ENCODE measurements around the gene CCDC142.

Gene CCDC142

GRCh38 chr2:74524955-74525716 lies 42.3 kb upstream of the CCDC142 start:
- H3K4me3 ChIP-seq (ENCODE audit: low read depth, low read length), result no peak overlapping the region

GRCh38 chr2:74524005-74524404 lies 41.2 kb upstream of the CCDC142 start:
- no peaks in the 10 kb centered on the region for H3K9me3 ChIP-seq (ENCODE audit: control insufficient read depth, insufficient read depth, low read length)
- H3K36me3 ChIP-seq (ENCODE audit: control insufficient read depth, insufficient read depth, low read length), result peaks cover 17% of the 10 kb centered on the region
- no peak overlapping the region for H3K9ac ChIP-seq (ENCODE audit: low read depth, low read length)
- peaks cover 3% of the 10 kb centered on the region for H3K4me1 ChIP-seq (ENCODE audit: control insufficient read depth, insufficient read depth, low read length)
- H3K27me3 ChIP-seq (ENCODE audit: control insufficient read depth, insufficient read depth, low read length), result peaks cover 45% of the 10 kb centered on the region
- H3K4me3 ChIP-seq (ENCODE audit: low read depth, low read length), result no peak overlapping the region

More at GRCh38 chr2:74524955-74525716, 42.3 kb upstream of the CCDC142 start:
- Histone ChIP-seq H3K27me3 (ENCODE audit: control insufficient read depth, insufficient read depth, low read length) (peaks cover 34% of the 10 kb centered on the region), H3K9me3 (ENCODE audit: control insufficient read depth, insufficient read depth, low read length) (no peaks in the 10 kb centered on the region), H3K36me3 (ENCODE audit: control insufficient read depth, insufficient read depth, low read length) (peaks cover 17% of the 10 kb centered on the region), H3K4me1 (ENCODE audit: control insufficient read depth, insufficient read depth, low read length) (peaks cover 3% of the 10 kb centered on the region), H3K9ac (ENCODE audit: low read depth, low read length) (no peak overlapping the region)

- no peak overlapping the region for H3K4me3 ChIP-seq (ENCODE audit: low read depth, low read length)
- H3K27me3 ChIP-seq (ENCODE audit: control insufficient read depth, insufficient read depth, low read length), result peaks cover 60% of the 10 kb centered on the region
- H3K9ac ChIP-seq (ENCODE audit: low read depth, low read length), result no peak overlapping the region
- no peaks in the 10 kb centered on the region for H3K9me3 ChIP-seq (ENCODE audit: control insufficient read depth, insufficient read depth, low read length)
- peaks cover 13% of the 10 kb centered on the region for H3K36me3 ChIP-seq (ENCODE audit: control insufficient read depth, insufficient read depth, low read length)
- no peaks in the 10 kb centered on the region for H3K4me1 ChIP-seq (ENCODE audit: control insufficient read depth, insufficient read depth, low read length)
Measured at GRCh38 chr2:74522516-74522915, 39.7 kb upstream of the CCDC142 start.

GRCh38 chr2:74516650-74517049 lies 33.9 kb upstream of the CCDC142 start:
- peaks cover 95% of the 10 kb centered on the region for H3K27me3 ChIP-seq (ENCODE audit: control insufficient read depth, insufficient read depth, low read length)
- no peak overlapping the region for H3K9ac ChIP-seq (ENCODE audit: low read depth, low read length)
- H3K4me3 ChIP-seq (ENCODE audit: low read depth, low read length), result peak overlapping the region; percentile 49
- H3K9me3 ChIP-seq (ENCODE audit: control insufficient read depth, insufficient read depth, low read length), result peaks cover 6% of the 10 kb centered on the region
- H3K4me1 ChIP-seq (ENCODE audit: control insufficient read depth, insufficient read depth, low read length), result no peaks in the 10 kb centered on the region
- H3K36me3 ChIP-seq (ENCODE audit: control insufficient read depth, insufficient read depth, low read length), result no peaks in the 10 kb centered on the region

- Histone ChIP-seq H3K9ac (ENCODE audit: low read depth, low read length) (no peak overlapping the region), H3K4me3 (ENCODE audit: low read depth, low read length) (peak overlapping the region; percentile 49), H3K36me3 (ENCODE audit: control insufficient read depth, insufficient read depth, low read length) (no peaks in the 10 kb centered on the region), H3K27me3 (ENCODE audit: control insufficient read depth, insufficient read depth, low read length) (peaks cover 98% of the 10 kb centered on the region), H3K9me3 (ENCODE audit: control insufficient read depth, insufficient read depth, low read length) (peaks cover 6% of the 10 kb centered on the region), H3K4me1 (ENCODE audit: control insufficient read depth, insufficient read depth, low read length) (no peaks in the 10 kb centered on the region)
Measured at GRCh38 chr2:74515981-74516633, 33.3 kb upstream of the CCDC142 start.

DNA sequence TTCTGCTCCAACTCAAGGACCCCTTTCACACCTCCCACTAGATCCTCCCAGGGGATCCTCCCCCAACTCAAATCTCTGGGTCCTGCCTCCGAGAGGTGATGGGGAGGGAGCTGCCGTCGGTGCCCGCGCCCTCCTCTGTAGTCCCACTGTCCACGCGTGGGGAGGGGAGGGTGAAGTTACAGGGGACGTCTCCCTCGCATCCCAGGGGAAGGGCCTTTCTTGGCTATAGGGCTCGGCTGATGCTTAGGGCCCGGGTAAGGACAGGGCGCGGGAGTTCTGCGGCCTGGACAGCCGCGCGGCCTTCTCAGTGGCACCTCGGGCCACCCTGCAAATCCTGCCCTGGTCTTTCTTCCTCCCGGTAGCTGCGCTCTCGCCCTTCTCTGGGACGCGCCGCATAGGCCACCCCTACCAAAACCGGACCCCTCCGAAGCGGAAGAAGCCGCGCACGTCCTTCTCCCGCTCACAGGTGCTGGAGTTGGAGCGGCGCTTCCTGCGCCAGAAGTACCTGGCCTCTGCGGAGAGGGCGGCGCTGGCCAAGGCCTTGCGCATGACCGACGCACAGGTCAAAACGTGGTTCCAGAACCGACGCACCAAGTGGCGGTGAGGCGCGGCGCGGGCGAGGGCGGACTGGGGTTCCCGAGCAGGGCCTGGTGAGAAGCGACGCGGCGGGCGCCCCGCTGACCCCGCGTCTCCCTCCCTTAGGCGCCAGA lies 32.6 kb upstream of the CCDC142 start:
- no peaks in the 10 kb centered on the region for H3K4me1 ChIP-seq (ENCODE audit: control insufficient read depth, insufficient read depth, low read length)
- peaks cover 6% of the 10 kb centered on the region for H3K9me3 ChIP-seq (ENCODE audit: control insufficient read depth, insufficient read depth, low read length)
- peaks cover 99% of the 10 kb centered on the region for H3K27me3 ChIP-seq (ENCODE audit: control insufficient read depth, insufficient read depth, low read length)
- no peak overlapping the region for H3K9ac ChIP-seq (ENCODE audit: low read depth, low read length)
- H3K4me3 ChIP-seq (ENCODE audit: low read depth, low read length), result peak overlapping the region; percentile 49
- H3K36me3 ChIP-seq (ENCODE audit: control insufficient read depth, insufficient read depth, low read length), result no peaks in the 10 kb centered on the region

- H3K9me3 ChIP-seq (ENCODE audit: control insufficient read depth, insufficient read depth, low read length), result peaks cover 6% of the 10 kb centered on the region
- H3K4me1 ChIP-seq (ENCODE audit: control insufficient read depth, insufficient read depth, low read length), result no peaks in the 10 kb centered on the region
- H3K36me3 ChIP-seq (ENCODE audit: control insufficient read depth, insufficient read depth, low read length), result no peaks in the 10 kb centered on the region
- peak within 1 kb of the TSS; percentile 52 for H3K4me3 ChIP-seq (ENCODE audit: low read depth, low read length)
- no peak within 1 kb of the TSS for H3K9ac ChIP-seq (ENCODE audit: low read depth, low read length)
- peaks cover 99% of the 10 kb centered on the region for H3K27me3 ChIP-seq (ENCODE audit: control insufficient read depth, insufficient read depth, low read length)
Measured at GRCh38 chr2:74514368-74515270, 31.8 kb upstream of the CCDC142 start, which contains the start of gene TLX2. TSS of gene TLX2 (plus strand) at chr2:74514450. CDS start at chr2:74514807, 357 bp downstream.

- Histone ChIP-seq H3K4me1 (ENCODE audit: control insufficient read depth, insufficient read depth, low read length) (no peaks in the 10 kb centered on the region), H3K36me3 (ENCODE audit: control insufficient read depth, insufficient read depth, low read length) (no peaks in the 10 kb centered on the region), H3K9me3 (ENCODE audit: control insufficient read depth, insufficient read depth, low read length) (peaks cover 6% of the 10 kb centered on the region), H3K9ac (ENCODE audit: low read depth, low read length) (no peak overlapping the region), H3K27me3 (ENCODE audit: control insufficient read depth, insufficient read depth, low read length) (peaks cover 99% of the 10 kb centered on the region), H3K4me3 (ENCODE audit: low read depth, low read length) (peak overlapping the region; percentile 52)
Measured at GRCh38 chr2:74513605-74514367, 31.0 kb upstream of the CCDC142 start.

DNA sequence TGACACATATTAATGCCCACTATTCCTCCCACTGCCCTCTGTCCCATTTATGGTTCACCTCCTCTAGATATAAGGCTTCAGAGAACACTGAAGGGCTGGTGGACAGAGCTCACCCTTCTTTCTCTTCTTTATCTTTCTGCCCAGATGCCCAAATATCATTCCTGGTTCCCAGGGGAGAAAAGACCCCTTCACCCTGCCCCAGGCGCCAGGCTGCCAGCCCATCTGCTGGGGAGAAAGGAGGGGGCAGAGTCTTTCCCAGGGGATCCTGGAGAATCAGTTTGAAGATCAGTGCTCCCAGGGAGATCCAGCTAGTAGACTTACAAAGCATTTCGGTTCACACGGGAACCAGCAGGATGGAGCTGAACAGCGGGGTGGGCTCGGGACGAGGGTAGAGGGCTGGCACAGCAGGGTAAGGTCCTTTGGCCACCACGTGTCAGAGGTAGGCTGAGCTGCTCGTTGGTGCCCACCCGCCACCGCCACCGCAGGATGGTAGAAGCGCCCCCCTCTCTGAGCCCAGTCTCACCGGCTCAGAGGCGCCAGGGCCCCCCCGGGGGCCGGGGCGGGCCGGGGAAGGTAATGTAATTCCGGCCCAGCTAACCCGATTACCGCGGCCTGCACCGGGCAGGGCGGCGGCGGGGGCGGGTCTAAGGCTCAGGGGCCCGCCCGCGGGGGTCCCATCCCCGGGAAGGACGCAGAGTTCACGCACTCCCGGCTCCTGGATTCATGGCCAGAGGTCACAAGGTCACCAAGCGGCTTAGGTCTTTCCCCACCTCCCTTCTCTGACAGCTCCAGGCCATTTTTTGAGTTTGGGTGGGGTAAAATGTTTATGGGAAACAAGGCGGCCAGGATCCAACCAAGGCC lies 30.2 kb upstream of the CCDC142 start:
- peaks cover 98% of the 10 kb centered on the region for H3K27me3 ChIP-seq (ENCODE audit: control insufficient read depth, insufficient read depth, low read length)
- peaks cover 6% of the 10 kb centered on the region for H3K9me3 ChIP-seq (ENCODE audit: control insufficient read depth, insufficient read depth, low read length)
- no peaks in the 10 kb centered on the region for H3K36me3 ChIP-seq (ENCODE audit: control insufficient read depth, insufficient read depth, low read length)
- H3K4me1 ChIP-seq (ENCODE audit: control insufficient read depth, insufficient read depth, low read length), result no peaks in the 10 kb centered on the region
- H3K9ac ChIP-seq (ENCODE audit: low read depth, low read length), result no peak overlapping the region
- peak overlapping the region; percentile 52 for H3K4me3 ChIP-seq (ENCODE audit: low read depth, low read length)

Measured in iPS-15b (cell line).